ENCODE data around the gene DGCR2. TPM values are rescaled to one million over a fixed set of nuclear protein-coding genes. Genes with fewer than 3 reads are reported as not detected.
A peak's percentile ranks its signal among the peaks of the same experiment; 100 is the strongest.

Gene DGCR2
- total RNA-seq, 1 donor from 2014 or later = 68.7 TPM

GRCh38 chr22:19120829-19121630 lies 1.2 kb downstream of the DGCR2 start:
- Mint-ChIP-seq H3K4me1 (ENCODE audit: low read depth, unreplicated experiment) (peaks cover 33% of the 10 kb centered on the region), H3K27me3 (ENCODE audit: unreplicated experiment) (peaks cover 10% of the 10 kb centered on the region), H3K4me3 (ENCODE audit: unreplicated experiment) (peak overlapping the region; percentile 95), H3K36me3 (ENCODE audit: unreplicated experiment) (no peaks in the 10 kb centered on the region), H3K27ac (ENCODE audit: unreplicated experiment) (peak overlapping the region; percentile 83), H3K9me3 (ENCODE audit: unreplicated experiment) (peaks cover 15% of the 10 kb centered on the region)
- TF ChIP-seq CTCF (IDR thresholded peaks at IDR 0.05; ENCODE audit: partially characterized antibody, unreplicated experiment) = no peak
- no peak for DNase-seq

GRCh38 chr22:19119949-19120348 lies 2.3 kb downstream of the DGCR2 start:
- Mint-ChIP-seq H3K4me3 (ENCODE audit: unreplicated experiment) (peak overlapping the region; percentile 95), H3K27me3 (ENCODE audit: unreplicated experiment) (peaks cover 10% of the 10 kb centered on the region), H3K27ac (ENCODE audit: unreplicated experiment) (no peak overlapping the region), H3K4me1 (ENCODE audit: low read depth, unreplicated experiment) (peaks cover 42% of the 10 kb centered on the region), H3K9me3 (ENCODE audit: unreplicated experiment) (peaks cover 15% of the 10 kb centered on the region), H3K36me3 (ENCODE audit: unreplicated experiment) (no peaks in the 10 kb centered on the region)
- no peak for DNase-seq
- TF ChIP-seq CTCF (IDR thresholded peaks at IDR 0.05; ENCODE audit: partially characterized antibody, unreplicated experiment) = no peak

- H3K36me3 Mint-ChIP-seq (ENCODE audit: unreplicated experiment) = no peaks in the 10 kb centered on the region
- peaks cover 46% of the 10 kb centered on the region for H3K4me1 Mint-ChIP-seq (ENCODE audit: low read depth, unreplicated experiment)
- no peak for DNase-seq
- H3K27me3 Mint-ChIP-seq (ENCODE audit: unreplicated experiment) = peaks cover 7% of the 10 kb centered on the region
- H3K4me3 Mint-ChIP-seq (ENCODE audit: unreplicated experiment) = no peak overlapping the region
- H3K9me3 Mint-ChIP-seq (ENCODE audit: unreplicated experiment) = peaks cover 13% of the 10 kb centered on the region
- TF ChIP-seq CTCF (IDR thresholded peaks at IDR 0.05; ENCODE audit: partially characterized antibody, unreplicated experiment) = no peak
- no peak overlapping the region for H3K27ac Mint-ChIP-seq (ENCODE audit: unreplicated experiment)
These were observed 3.8 kb downstream of the DGCR2 start for GRCh38 chr22:19118329-19118880.

GRCh38 chr22:19117111-19117512 lies 5.1 kb downstream of the DGCR2 start:
- peaks cover 11% of the 10 kb centered on the region for H3K9me3 Mint-ChIP-seq (ENCODE audit: unreplicated experiment)
- H3K27ac Mint-ChIP-seq (ENCODE audit: unreplicated experiment) = no peak overlapping the region
- no peak for DNase-seq
- peaks cover 2% of the 10 kb centered on the region for H3K27me3 Mint-ChIP-seq (ENCODE audit: unreplicated experiment)
- peaks cover 41% of the 10 kb centered on the region for H3K4me1 Mint-ChIP-seq (ENCODE audit: low read depth, unreplicated experiment)
- peak overlapping the region; percentile 43 for H3K4me3 Mint-ChIP-seq (ENCODE audit: unreplicated experiment)
- H3K36me3 Mint-ChIP-seq (ENCODE audit: unreplicated experiment) = no peaks in the 10 kb centered on the region
- TF ChIP-seq CTCF (IDR thresholded peaks at IDR 0.05; ENCODE audit: partially characterized antibody, unreplicated experiment) = no peak

GRCh38 chr22:19115628-19116027 lies 6.6 kb downstream of the DGCR2 start:
- peaks cover 9% of the 10 kb centered on the region for H3K9me3 Mint-ChIP-seq (ENCODE audit: unreplicated experiment)
- H3K27ac Mint-ChIP-seq (ENCODE audit: unreplicated experiment) = peak overlapping the region; percentile 43
- no peak for TF ChIP-seq CTCF (IDR thresholded peaks at IDR 0.05; ENCODE audit: partially characterized antibody, unreplicated experiment)
- no peaks in the 10 kb centered on the region for H3K36me3 Mint-ChIP-seq (ENCODE audit: unreplicated experiment)
- peak overlapping the region; percentile 49 for H3K4me3 Mint-ChIP-seq (ENCODE audit: unreplicated experiment)
- peaks cover 45% of the 10 kb centered on the region for H3K4me1 Mint-ChIP-seq (ENCODE audit: low read depth, unreplicated experiment)
- no peak for DNase-seq
- peaks cover 2% of the 10 kb centered on the region for H3K27me3 Mint-ChIP-seq (ENCODE audit: unreplicated experiment)

All from glutamatergic neuron (in vitro differentiated cells).